ENCODE results near the gene POLH. TPM values are rescaled to one million over a fixed set of nuclear protein-coding genes. Genes with fewer than 3 reads are reported as not detected.
A peak's percentile ranks its signal among the peaks of the same experiment; 100 is the strongest.
"Not testable (repeated sequence)": the region's sequence is repeated elsewhere in the genome, so short reads cannot be mapped to it uniquely, and the experiment has no call there.

Gene POLH
- total RNA-seq, 1 experiment from 2014 or later = 21.0 TPM

GRCh38 chr6:43629505-43630300, 53.7 kb downstream of the POLH start:
- Histone ChIP-seq H2AFZ (peak overlapping the region; percentile 75), H3K9me2 (ENCODE audit: insufficient read depth) (no peaks in the 10 kb centered on the region), H3F3A (ENCODE audit: insufficient read depth, low read depth) (peaks cover 45% of the 10 kb centered on the region), H3K4me1 (replicated peaks; ENCODE audit: insufficient read depth) (peaks cover 34% of the 10 kb centered on the region), H3K4me2 (peak overlapping the region; percentile 85), H3K79me2 (ENCODE audit: low read depth) (peaks cover 36% of the 10 kb centered on the region), H3K27ac (peak overlapping the region; percentile 97), H4K20me1 (ENCODE audit: insufficient read depth) (no peaks in the 10 kb centered on the region), H3K4me3 (peak overlapping the region; percentile 93), H3K36me3 (ENCODE audit: low read depth) (peaks cover 21% of the 10 kb centered on the region), H3K27me3 (ENCODE audit: insufficient read depth, low read depth) (no peaks in the 10 kb centered on the region), H3K9me3 (ENCODE audit: insufficient read depth, low read depth) (no peaks in the 10 kb centered on the region)
- BruUV-seq (replicated peaks) = TSS peak; percentile 48
- TF ChIP-seq, protein P1, sequence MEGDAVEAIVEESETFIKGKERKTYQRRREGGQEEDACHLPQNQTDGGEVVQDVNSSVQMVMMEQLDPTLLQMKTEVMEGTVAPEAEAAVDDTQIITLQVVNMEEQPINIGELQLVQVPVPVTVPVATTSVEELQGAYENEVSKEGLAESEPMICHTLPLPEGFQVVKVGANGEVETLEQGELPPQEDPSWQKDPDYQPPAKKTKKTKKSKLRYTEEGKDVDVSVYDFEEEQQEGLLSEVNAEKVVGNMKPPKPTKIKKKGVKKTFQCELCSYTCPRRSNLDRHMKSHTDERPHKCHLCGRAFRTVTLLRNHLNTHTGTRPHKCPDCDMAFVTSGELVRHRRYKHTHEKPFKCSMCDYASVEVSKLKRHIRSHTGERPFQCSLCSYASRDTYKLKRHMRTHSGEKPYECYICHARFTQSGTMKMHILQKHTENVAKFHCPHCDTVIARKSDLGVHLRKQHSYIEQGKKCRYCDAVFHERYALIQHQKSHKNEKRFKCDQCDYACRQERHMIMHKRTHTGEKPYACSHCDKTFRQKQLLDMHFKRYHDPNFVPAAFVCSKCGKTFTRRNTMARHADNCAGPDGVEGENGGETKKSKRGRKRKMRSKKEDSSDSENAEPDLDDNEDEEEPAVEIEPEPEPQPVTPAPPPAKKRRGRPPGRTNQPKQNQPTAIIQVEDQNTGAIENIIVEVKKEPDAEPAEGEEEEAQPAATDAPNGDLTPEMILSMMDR (conservative IDR thresholded peaks at IDR 0.05) = no peak
- no peak for TF ChIP-seq EZH2 (IDR thresholded peaks at IDR 0.05; ENCODE audit: low read depth)
- intact Hi-C loops (cut with micrococcal nuclease; ENCODE audit: unreplicated experiment) = loop anchor here (2.0 to 5.0 kb wide), 3 partner anchors 38 to 457 kb away; partner anchors contain the start of genes SRF and VEGFA
- POLR2A ChIA-PET (ENCODE audit: unreplicated experiment) = interaction anchor here (0.5 to 0.8 kb wide), 15 partner anchors 36 to 1065 kb away, joined by 3 to 35 read pairs (median 5); partner anchors contain the start of genes HSP90AB1 and VEGFA
- peak; percentile 96 to 97 for DNase-seq
- CTCF ChIA-PET = interaction anchor here (0.6 to 1.3 kb wide), 4 partner anchors 141 to 462 kb away, joined by 3 to 6 read pairs (median 4); partner anchors contain the start of gene VEGFA

GRCh38 chr6:43630980-43631619, 55.1 kb downstream of the POLH start:
- no TSS peak for BruUV-seq (replicated peaks)
- Histone ChIP-seq H2AFZ (no peak overlapping the region), H3K4me2 (peak overlapping the region; percentile 85), H3K9me3 (ENCODE audit: insufficient read depth, low read depth) (no peaks in the 10 kb centered on the region), H3K27me3 (ENCODE audit: insufficient read depth, low read depth) (no peaks in the 10 kb centered on the region), H3K9me2 (ENCODE audit: insufficient read depth) (no peaks in the 10 kb centered on the region), H4K20me1 (ENCODE audit: insufficient read depth) (no peaks in the 10 kb centered on the region), H3K4me1 (replicated peaks; ENCODE audit: insufficient read depth) (peaks cover 37% of the 10 kb centered on the region), H3K4me3 (no peak overlapping the region), H3K27ac (peak overlapping the region; percentile 97), H3F3A (ENCODE audit: insufficient read depth, low read depth) (peaks cover 47% of the 10 kb centered on the region), H3K79me2 (ENCODE audit: low read depth) (peaks cover 28% of the 10 kb centered on the region), H3K36me3 (ENCODE audit: low read depth) (peaks cover 7% of the 10 kb centered on the region; the same call in 1 of the 2 replicates)
- DNase-seq = no peak
- ChIA-PET CTCF (no interaction called here), POLR2A (ENCODE audit: unreplicated experiment) (interaction anchor here (0.5 kb wide), 1 partner anchor 624 kb away, joined by 3 read pairs; no protein-coding TSS in a partner anchor)
- TF ChIP-seq, protein P1 (conservative IDR thresholded peaks at IDR 0.05) = no peak
- no peak for TF ChIP-seq EZH2 (IDR thresholded peaks at IDR 0.05; ENCODE audit: low read depth)
- intact Hi-C loops (cut with micrococcal nuclease; ENCODE audit: unreplicated experiment) = loop anchor here (2.0 to 5.0 kb wide), 2 partner anchors 36 to 140 kb away; partner anchors contain the start of gene VEGFA

GRCh38 chr6:43633002-43633401, 57.0 kb downstream of the POLH start:
- CTCF ChIA-PET; DNase-seq; H4K20me1 ChIP-seq (ENCODE audit: insufficient read depth); H3K9me2 ChIP-seq (ENCODE audit: insufficient read depth); H3K27ac ChIP-seq; H3K9me3 ChIP-seq (ENCODE audit: insufficient read depth, low read depth); H3K4me3 ChIP-seq; H3K27me3 ChIP-seq (ENCODE audit: insufficient read depth, low read depth); H3K4me2 ChIP-seq; POLR2A ChIA-PET (ENCODE audit: unreplicated experiment); BruUV-seq (replicated peaks); H2AFZ ChIP-seq; H3K36me3 ChIP-seq (ENCODE audit: low read depth): not testable (repeated sequence)
- Histone ChIP-seq H3K4me1 (replicated peaks; ENCODE audit: insufficient read depth) (peaks cover 30% of the 10 kb centered on the region), H3K79me2 (ENCODE audit: low read depth) (peaks cover 30% of the 10 kb centered on the region), H3F3A (ENCODE audit: insufficient read depth, low read depth) (peaks cover 31% of the 10 kb centered on the region)
- intact Hi-C loops (cut with micrococcal nuclease; ENCODE audit: unreplicated experiment) = loop anchor here (5.0 kb wide), 1 partner anchor 34 kb away; no protein-coding TSS in a partner anchor
